H9 (cell line): ENCODE results near the gene MBP. TPM values are rescaled to one million over a fixed set of nuclear protein-coding genes. Genes with fewer than 3 reads are reported as not detected.

Source experiments
- DNase-seq: peaks from one replicate; pipeline ENCODE4 v3.0.0-alpha.2; 2017
- H2AFZ ChIP-seq: one replicate; pipeline ENCODE4 v1.6.1; 2013; ENCODE audit warnings: mild to moderate bottlenecking, low read length, control low read depth, moderate library complexity
- H2AK5ac ChIP-seq: 2 replicates; pipeline ENCODE4 v1.6.1; 2013; ENCODE audit warnings: low read length, control low read depth, mixed read lengths; ENCODE audit not compliant: insufficient read length
- H2BK120ac ChIP-seq: one replicate; pipeline ENCODE4 v1.6.1; 2013; ENCODE audit warnings: low read depth, mild to moderate bottlenecking, low read length, control low read depth, inconsistent platforms; ENCODE audit not compliant: poor library complexity, severe bottlenecking
- H2BK12ac ChIP-seq: 2 replicates; pipeline ENCODE4 v1.6.1; 2013; ENCODE audit warnings: low read length, control low read depth, mixed read lengths, low read depth; ENCODE audit not compliant: insufficient read length
- H2BK15ac ChIP-seq: 2 replicates; pipeline ENCODE4 v1.6.1; 2013; ENCODE audit warnings: low read depth, low read length, control low read depth
- H2BK20ac ChIP-seq: one replicate; pipeline ENCODE4 v1.6.1; 2013; ENCODE audit warnings: low read depth, mild to moderate bottlenecking, low read length, control low read depth, inconsistent platforms; ENCODE audit not compliant: poor library complexity, severe bottlenecking
- H2BK5ac ChIP-seq: 2 replicates; pipeline ENCODE4 v1.6.1; 2013; ENCODE audit warnings: low read length, control low read depth, mixed read lengths; ENCODE audit not compliant: insufficient read length
- H3K14ac ChIP-seq: 2 replicates; pipeline ENCODE4 v1.6.1; 2013; ENCODE audit warnings: low read length, control low read depth; ENCODE audit not compliant: insufficient read depth
- H3K18ac ChIP-seq: 2 replicates; pipeline ENCODE4 v1.6.1; 2013; ENCODE audit warnings: low read depth, mild to moderate bottlenecking, mixed read lengths, low read length, control low read depth; ENCODE audit not compliant: insufficient read length
- H3K23ac ChIP-seq: 2 replicates; pipeline ENCODE4 v1.6.1; 2013; ENCODE audit warnings: low read length, control low read depth, mixed read lengths, low read depth; ENCODE audit not compliant: insufficient read length
- H3K23me2 ChIP-seq: 2 replicates; pipeline ENCODE4 v1.6.1; 2013; ENCODE audit warnings: low read depth, mild to moderate bottlenecking, mixed read lengths, low read length, control low read depth; ENCODE audit not compliant: insufficient read length, poor library complexity, severe bottlenecking
- H3K27ac ChIP-seq: 2 replicates; pipeline ENCODE4 v1.5.1; 2013; ENCODE audit warnings: low read length, control low read depth, mixed read lengths, low read depth; ENCODE audit not compliant: insufficient read length
- H3K27me3 ChIP-seq: 2 replicates; pipeline ENCODE4 v1.6.1; 2013; ENCODE audit warnings: low read length, control low read depth, inconsistent platforms; ENCODE audit not compliant: insufficient read depth
- H3K4ac ChIP-seq: 2 replicates; pipeline ENCODE4 v1.6.1; 2013; ENCODE audit warnings: low read depth, mild to moderate bottlenecking, control low read depth, inconsistent platforms, low read length, moderate library complexity
- H3K4me1 ChIP-seq: 2 replicates; pipeline ENCODE4 v1.6.1; 2013; ENCODE audit warnings: low read length, control low read depth, inconsistent platforms; ENCODE audit not compliant: insufficient read depth
- H3K4me2 ChIP-seq: 2 replicates; pipeline ENCODE4 v1.6.1; 2013; ENCODE audit warnings: low read length, control low read depth, mixed read lengths; ENCODE audit not compliant: insufficient read length, insufficient read depth
- H3K56ac ChIP-seq: 2 replicates; pipeline ENCODE4 v1.6.1; 2013; ENCODE audit warnings: low read depth, mild to moderate bottlenecking, mixed read lengths, low read length, control low read depth; ENCODE audit not compliant: insufficient read length
- H3K79me1 ChIP-seq: 2 replicates; pipeline ENCODE4 v1.6.1; 2013; ENCODE audit warnings: low read depth, mild to moderate bottlenecking, moderate library complexity, low read length, control low read depth, inconsistent platforms; ENCODE audit not compliant: insufficient read depth, poor library complexity, severe bottlenecking
- H3K79me2 ChIP-seq: 2 replicates; pipeline ENCODE4 v1.6.1; 2013; ENCODE audit warnings: low read length, control low read depth, inconsistent platforms; ENCODE audit not compliant: insufficient read depth
- H3K9ac ChIP-seq: 2 replicates; pipeline ENCODE4 v1.6.1; 2013; ENCODE audit warnings: low read length, control low read depth, mixed read lengths; ENCODE audit not compliant: insufficient read length; ENCODE audit errors: extremely low read depth
- H3K9me3 ChIP-seq: one replicate; pipeline ENCODE4 v1.6.1; 2013; ENCODE audit warnings: low read depth, low read length, inconsistent platforms; ENCODE audit not compliant: control insufficient read depth
- H3T11ph ChIP-seq: one replicate; pipeline ENCODE4 v1.6.1; 2013; ENCODE audit warnings: mild to moderate bottlenecking, low read length, control low read depth, inconsistent platforms
- H4K20me1 ChIP-seq: one replicate; pipeline ENCODE4 v1.6.1; 2013; ENCODE audit not compliant: control insufficient read depth, insufficient read length, insufficient read depth
- H4K5ac ChIP-seq: 2 replicates; pipeline ENCODE4 v1.6.1; 2013; ENCODE audit warnings: low read depth, mild to moderate bottlenecking, mixed read lengths, low read length, control low read depth; ENCODE audit not compliant: insufficient read length
- H4K8ac ChIP-seq: replicated peaks from 2 replicates; pipeline ENCODE4 v1.6.1; 2013; ENCODE audit warnings: low read length, control low read depth, mixed read lengths, low read depth; ENCODE audit not compliant: insufficient read length
- H4K91ac ChIP-seq: 2 replicates; pipeline ENCODE4 v1.6.1; 2013; ENCODE audit warnings: low read depth, mild to moderate bottlenecking, moderate library complexity, mixed read lengths, low read length, control low read depth; ENCODE audit not compliant: insufficient read length
- H3K27ac Mint-ChIP-seq, 3 experiments: 2 replicates in 2 of 3; 3 replicates in 1 of 3; pipeline ENCODE4 v1.8.0; 2020 to 2021; ENCODE audit warnings: mixed read lengths in 3 of 3, mild to moderate bottlenecking in 1 of 3, moderate library complexity in 1 of 3
- H3K27me3 Mint-ChIP-seq: 2 replicates; pipeline ENCODE4 v1.8.0; 2021; ENCODE audit warnings: low read depth, mild to moderate bottlenecking, moderate library complexity, mixed read lengths
- H3K36me3 Mint-ChIP-seq, 3 experiments: 2 replicates in 2 of 3; 3 replicates in 1 of 3; pipeline ENCODE4 v1.8.0; 2020 to 2021; ENCODE audit warnings: low read depth in 3 of 3, mixed read lengths in 3 of 3; ENCODE audit not compliant: insufficient read depth in 1 of 3
- H3K4me1 Mint-ChIP-seq, 2 experiments: 2 replicates each; pipeline ENCODE4 v1.8.0; 2020; ENCODE audit warnings: mixed read lengths in 2 of 2
- H3K4me3 Mint-ChIP-seq, 2 experiments: 2 replicates in 1 of 2; 3 replicates in 1 of 2; pipeline ENCODE4 v1.8.0; 2020 to 2021; ENCODE audit warnings: mild to moderate bottlenecking in 2 of 2, mixed read lengths in 2 of 2, moderate library complexity in 1 of 2
- H3K9me3 Mint-ChIP-seq, 2 experiments: 2 replicates in 1 of 2; 3 replicates in 1 of 2; pipeline ENCODE4 v1.8.0; 2020; ENCODE audit warnings: mild to moderate bottlenecking in 2 of 2, mixed read lengths in 2 of 2, moderate library complexity in 1 of 2
- WGBS: extraction: QIAGEN DNeasy Blood & Tissue Kit; methylation state at CpG from one replicate; pipeline ENCODE4 v1.1.7; 2013; ENCODE audit warnings: missing lambda C conversion rate, low lambda C conversion rate, mixed read lengths; ENCODE audit not compliant: insufficient read length; ENCODE audit errors: extremely low coverage; 5-methylcytosine and 5-hydroxymethylcytosine counted together
- total RNA-seq: library from RNA; stranded (reverse); gene quantifications from 2 replicates; pipeline ENCODE4 v1.2.1, GENCODE V29; 2021
- TF ChIP-seq, protein P1 (sequence below): fragments of 200-600 bp; sonication (generic); conservative IDR thresholded peaks from 3 replicates; pipeline ENCODE4 v1.8.0; 2021; ENCODE audit warnings: antibody characterized with exemption, mild to moderate bottlenecking

The MBP gene
- total RNA-seq, 1 experiment from 2014 or later = 8.6 TPM

- Mint-ChIP-seq H3K9me3 (no peaks in the 10 kb centered on the region), H3K27ac (no peak overlapping the region), H3K4me3 (no peak overlapping the region), H3K4me1 (peaks cover 29 to 33% of the 10 kb centered on the region in 2 experiments), H3K27me3 (no peaks in the 10 kb centered on the region; the same call in 1 of the 2 replicates), H3K36me3 (peaks cover 0 to 9% (median 0%) of the 10 kb centered on the region in 3 experiments; a peak in 4 of 7 replicates)
- no peaks in the 10 kb centered on the region for H3K79me2 ChIP-seq
- H4K5ac ChIP-seq = no peak overlapping the region
- no peaks in the 10 kb centered on the region for H3K9me3 ChIP-seq
- no peak overlapping the region for H3K4ac ChIP-seq
- H3K23ac ChIP-seq = no peak overlapping the region
- no CpG with 5 or more reads among the region's 8 CpGs for WGBS
- no peak overlapping the region for H3T11ph ChIP-seq
- H3K27me3 ChIP-seq = no peaks in the 10 kb centered on the region
- H3K4me2 ChIP-seq = no peak overlapping the region
- H2BK20ac ChIP-seq = no peak overlapping the region
- no peaks in the 10 kb centered on the region for H3K23me2 ChIP-seq
- peaks cover 4% of the 10 kb centered on the region for H4K20me1 ChIP-seq
- H3K56ac ChIP-seq = no peak overlapping the region
- H4K91ac ChIP-seq = no peak overlapping the region
- DNase-seq = no peak
- no peak overlapping the region for H3K14ac ChIP-seq
- H2BK5ac ChIP-seq = no peak overlapping the region
- no peak overlapping the region for H2AFZ ChIP-seq
- peaks cover 9% of the 10 kb centered on the region; the same call in 1 of the 2 replicates for H3K4me1 ChIP-seq
- H2BK12ac ChIP-seq = no peak overlapping the region
- no peak overlapping the region for H3K9ac ChIP-seq
- H2AK5ac ChIP-seq = no peak overlapping the region
- H3K27ac ChIP-seq = no peak overlapping the region
- no peaks in the 10 kb centered on the region for H3K79me1 ChIP-seq
- H3K18ac ChIP-seq = no peak overlapping the region
- no peak overlapping the region for H4K8ac ChIP-seq
- no peak overlapping the region for H2BK120ac ChIP-seq
- H2BK15ac ChIP-seq = no peak overlapping the region
- TF ChIP-seq, protein P1, sequence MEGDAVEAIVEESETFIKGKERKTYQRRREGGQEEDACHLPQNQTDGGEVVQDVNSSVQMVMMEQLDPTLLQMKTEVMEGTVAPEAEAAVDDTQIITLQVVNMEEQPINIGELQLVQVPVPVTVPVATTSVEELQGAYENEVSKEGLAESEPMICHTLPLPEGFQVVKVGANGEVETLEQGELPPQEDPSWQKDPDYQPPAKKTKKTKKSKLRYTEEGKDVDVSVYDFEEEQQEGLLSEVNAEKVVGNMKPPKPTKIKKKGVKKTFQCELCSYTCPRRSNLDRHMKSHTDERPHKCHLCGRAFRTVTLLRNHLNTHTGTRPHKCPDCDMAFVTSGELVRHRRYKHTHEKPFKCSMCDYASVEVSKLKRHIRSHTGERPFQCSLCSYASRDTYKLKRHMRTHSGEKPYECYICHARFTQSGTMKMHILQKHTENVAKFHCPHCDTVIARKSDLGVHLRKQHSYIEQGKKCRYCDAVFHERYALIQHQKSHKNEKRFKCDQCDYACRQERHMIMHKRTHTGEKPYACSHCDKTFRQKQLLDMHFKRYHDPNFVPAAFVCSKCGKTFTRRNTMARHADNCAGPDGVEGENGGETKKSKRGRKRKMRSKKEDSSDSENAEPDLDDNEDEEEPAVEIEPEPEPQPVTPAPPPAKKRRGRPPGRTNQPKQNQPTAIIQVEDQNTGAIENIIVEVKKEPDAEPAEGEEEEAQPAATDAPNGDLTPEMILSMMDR = no peak
Observed at GRCh38 chr18:77012120-77012519, 120.5 kb downstream of the MBP start.
